NCI-H2081 treated with DMSO at 0.1 percent for 48 hours (cell line): ENCODE results near the gene MAPK12.

Source experiments
- DNase-seq: peaks from one replicate; lab custom pipeline; 2025; lab: John Stamatoyannopoulos, UW

Gene MAPK12

DNA sequence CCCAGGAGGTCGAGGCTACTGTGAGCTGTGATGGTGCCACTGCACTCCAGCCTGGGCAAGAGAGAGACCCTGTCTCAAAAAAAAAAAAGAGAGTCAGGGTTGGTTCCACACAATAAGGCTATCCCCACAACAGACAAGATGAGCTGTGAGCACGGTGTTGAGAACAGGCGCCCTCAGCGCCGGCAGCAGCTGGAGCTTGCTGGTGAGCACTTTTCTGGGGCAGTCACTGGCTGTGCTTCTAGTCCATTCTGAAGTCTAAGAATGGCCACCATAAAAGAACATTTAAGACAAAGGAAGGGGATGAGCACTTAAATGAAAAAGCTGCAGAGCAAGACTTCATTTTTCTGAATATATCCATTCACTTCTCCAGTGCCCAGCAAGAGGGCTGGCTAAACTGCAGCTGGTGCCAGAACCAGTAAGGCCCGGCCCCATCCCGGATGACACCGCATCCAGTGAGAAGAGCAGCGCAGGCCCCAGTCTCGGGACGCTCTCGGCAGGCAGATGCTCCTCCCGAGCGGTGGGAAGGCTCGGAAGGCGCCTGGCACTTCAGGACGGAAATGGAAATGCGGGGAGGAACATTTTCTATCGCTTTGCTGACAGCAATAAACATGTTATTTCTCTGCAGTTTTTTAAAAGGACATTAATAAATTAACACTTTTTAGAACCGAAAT lies 28.9 kb downstream of the MAPK12 start:
- no peak for DNase-seq

DNA sequence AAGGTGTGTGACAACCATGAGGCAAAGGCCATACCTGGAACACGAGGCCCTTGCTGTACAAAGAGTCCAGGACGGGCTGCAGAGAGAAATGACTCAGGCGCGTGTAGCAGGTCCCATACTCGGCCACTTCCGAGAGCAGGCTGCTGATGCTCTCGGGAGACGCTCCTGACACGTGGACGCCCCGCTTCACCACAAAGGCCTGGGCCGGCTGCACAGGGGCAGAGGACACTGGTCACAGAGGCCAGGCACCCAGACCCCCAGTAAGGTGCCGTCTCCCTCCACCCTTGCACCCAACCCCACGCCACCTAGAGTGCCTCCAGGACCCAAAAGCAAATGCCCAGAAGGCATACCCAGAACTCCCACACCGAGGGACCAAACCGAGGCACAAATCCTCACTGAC lies 32.1 kb downstream of the MAPK12 start:
- no peak for DNase-seq

DNA sequence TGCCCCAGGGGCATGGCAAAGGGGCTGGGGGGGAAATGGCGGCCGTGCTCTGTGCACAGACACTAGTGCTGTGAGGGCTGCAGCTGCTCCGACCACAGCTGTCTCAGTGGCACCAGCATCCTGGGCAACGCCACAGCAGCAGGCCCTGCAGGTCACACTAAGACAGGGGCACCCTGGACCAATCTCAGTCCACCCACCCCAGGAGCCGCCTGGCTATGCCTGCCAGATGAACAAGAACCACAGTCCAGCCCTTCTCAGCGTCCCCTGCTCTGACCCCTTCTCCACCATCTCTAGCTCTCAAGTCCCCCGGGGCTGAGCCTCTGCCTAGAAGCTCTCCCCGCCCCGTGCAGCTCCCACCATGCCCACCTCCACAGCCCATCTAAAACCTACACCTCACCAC lies 33.1 kb downstream of the MAPK12 start:
- no peak for DNase-seq

GRCh38 chr22:50227579-50228215 lies 33.8 kb downstream of the MAPK12 start:
- no peak for DNase-seq

DNA sequence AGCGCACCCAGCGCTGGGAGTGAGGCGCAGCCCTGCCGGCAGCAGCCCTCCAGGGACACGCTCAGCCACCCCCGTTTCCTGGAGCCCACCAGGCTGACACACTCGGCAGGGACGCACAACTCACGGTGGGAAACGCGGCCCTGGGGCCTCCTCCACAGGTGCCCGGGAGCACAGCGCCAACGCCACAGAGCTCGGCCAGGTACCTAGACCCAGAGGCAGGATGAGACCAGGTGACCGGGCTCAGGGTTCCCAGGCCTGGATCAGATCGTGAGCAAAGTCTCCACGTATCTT lies 34.7 kb downstream of the MAPK12 start:
- DNase-seq = no peak

DNA sequence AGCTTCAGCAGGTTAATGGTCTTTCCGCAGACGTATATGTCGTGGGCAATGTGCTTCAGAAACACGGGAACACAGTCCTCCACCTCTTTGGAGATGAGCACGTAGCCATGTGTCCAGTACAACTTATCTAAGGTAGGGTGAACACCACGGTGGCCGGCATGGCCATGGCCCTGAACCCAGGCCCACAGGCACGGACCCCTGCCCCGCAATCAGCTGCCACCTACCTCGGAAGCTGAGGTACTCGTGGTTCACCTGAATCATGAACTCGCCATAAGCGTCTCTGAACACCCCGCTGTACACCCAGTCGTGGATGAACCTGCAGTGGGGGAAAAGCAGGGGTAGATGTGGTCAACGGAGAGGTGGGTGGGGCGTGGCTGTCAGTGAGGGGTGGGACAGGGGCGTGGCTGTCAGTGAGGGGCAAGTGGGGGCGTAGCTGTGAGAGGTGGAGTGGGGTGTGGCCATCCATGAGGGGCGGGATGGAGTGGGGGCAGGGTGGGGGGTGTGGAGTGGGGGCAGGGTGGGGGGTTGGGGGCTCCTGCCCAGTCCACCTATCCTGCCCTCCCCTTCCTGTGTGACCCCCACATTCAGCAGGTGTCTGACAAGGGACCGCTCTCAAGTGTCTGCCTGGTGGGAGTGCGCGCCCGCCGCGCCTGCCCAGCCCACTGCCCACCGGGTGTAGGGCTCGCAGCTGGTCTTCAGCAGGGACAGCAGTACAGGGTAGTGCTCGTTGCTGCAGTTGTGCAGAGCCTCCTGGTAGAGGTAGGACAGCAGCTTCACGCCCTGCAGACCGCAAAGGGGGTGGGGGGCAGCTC lies 35.2 kb downstream of the MAPK12 start:
- no peak for DNase-seq

- DNase-seq = no peak
Observed at GRCh38 chr22:50225200-50225969, 36.1 kb downstream of the MAPK12 start.

- DNase-seq = no peak
Observed at GRCh38 chr22:50224071-50224470, 37.4 kb downstream of the MAPK12 start.

- DNase-seq = no peak
Observed at GRCh38 chr22:50222508-50222907, 39.0 kb downstream of the MAPK12 start.

DNA sequence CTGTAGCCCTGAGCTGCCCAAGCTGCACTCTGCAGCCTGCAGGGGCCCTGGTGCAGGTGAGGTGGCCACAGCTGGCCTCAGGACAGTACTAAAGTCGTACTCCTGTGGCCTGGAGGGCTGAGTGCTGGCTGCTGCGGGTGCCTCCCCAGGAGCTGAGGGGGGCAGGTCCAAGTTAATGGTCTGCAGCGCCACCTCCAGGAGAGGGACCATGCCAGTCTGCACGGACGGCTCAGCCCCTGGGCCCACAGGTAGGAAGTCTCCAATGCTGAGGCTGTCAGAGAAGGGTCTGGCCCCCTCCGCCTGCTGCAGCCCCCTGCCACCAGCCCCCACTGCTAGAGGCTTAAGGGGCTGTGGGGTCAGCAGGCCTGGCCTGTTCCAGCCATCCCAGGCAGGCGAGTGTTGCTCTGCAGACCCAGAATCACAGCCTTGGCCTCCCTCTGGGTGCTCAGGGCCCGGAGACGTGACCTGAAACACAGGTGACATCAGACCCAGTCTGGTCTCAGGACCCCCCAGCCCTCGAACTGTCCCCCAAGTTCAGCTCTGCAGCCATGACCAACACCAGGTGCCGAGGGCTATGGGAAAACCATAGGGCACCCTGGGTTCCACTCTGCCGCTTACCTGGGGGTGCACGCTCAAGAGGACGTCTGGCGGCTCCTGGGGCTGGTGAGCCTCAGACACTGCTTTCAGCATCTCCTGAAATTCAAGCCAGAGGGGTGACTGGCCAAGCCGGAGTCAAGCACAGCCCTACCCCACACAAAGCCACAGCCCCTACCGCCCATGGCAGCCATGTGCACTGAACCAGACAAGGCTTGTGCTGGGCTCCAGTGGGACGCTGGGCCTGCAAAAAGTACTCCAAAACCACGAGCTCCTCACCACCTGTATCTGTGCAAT lies 39.8 kb downstream of the MAPK12 start:
- no peak for DNase-seq

GRCh38 chr22:50220603-50221409 lies 40.7 kb downstream of the MAPK12 start:
- DNase-seq = no peak

GRCh38 chr22:50219800-50220602 lies 41.5 kb downstream of the MAPK12 start:
- no peak for DNase-seq

- no peak for DNase-seq
Observed at GRCh38 chr22:50218996-50219727, 42.3 kb downstream of the MAPK12 start.

GRCh38 chr22:50218153-50218995 lies 43.1 kb downstream of the MAPK12 start:
- DNase-seq = no peak

GRCh38 chr22:50217543-50218152 lies 43.8 kb downstream of the MAPK12 start:
- DNase-seq = no peak

DNA sequence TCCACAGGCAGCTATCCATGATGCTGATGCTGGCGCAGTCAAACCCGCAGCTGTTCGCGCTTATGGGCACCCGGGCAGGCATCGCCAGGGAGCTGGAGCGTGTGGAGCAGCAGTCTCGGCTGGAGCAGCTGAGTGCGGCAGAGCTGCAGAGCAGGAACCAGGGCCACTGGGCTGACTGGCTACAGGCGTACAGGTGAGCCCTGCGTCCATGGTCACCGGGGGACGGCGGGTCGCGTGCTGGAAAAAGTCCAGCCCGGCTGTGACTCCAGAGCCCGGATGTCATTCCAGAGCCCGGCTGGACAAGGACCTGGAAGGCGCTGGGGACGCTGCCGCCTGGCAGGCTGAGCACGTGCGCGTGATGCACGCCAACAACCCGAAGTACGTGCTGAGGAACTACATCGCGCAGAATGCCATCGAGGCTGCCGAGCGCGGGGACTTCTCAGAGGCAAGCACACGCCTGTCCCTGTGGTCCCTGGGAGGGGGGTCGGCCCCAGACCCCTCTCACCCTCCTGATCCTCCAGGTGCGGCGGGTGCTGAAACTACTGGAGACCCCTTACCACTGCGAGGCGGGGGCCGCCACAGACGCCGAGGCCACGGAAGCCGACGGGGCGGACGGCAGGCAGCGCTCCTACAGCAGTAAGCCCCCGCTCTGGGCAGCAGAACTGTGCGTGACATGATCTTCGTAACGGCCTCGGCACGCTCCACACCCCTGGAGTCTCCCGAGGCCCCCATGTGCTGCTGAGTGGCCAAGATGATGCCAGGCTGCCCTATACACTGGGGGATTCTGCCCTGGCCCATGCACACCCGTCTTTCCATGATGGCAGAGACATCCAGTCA lies 44.6 kb downstream of the MAPK12 start:
- DNase-seq = no peak
